Suprapubic skin (tissue), 4 donors: Measurements from ENCODE around the gene COL23A1. TPM values are rescaled to one million over a fixed set of nuclear protein-coding genes. Genes with fewer than 3 reads are reported as not detected.

ENCODE experiments used
- DNase-seq, 2 donors: peaks; one replicate each; pipeline ENCODE4 v3.0.0-alpha.2; 2019; ENCODE audit warnings: low spot score in 2 of 2
- H3K27ac ChIP-seq: fragments of 200-600 bp; sonication (generic); one replicate; pipeline ENCODE4 v1.5.1; 2019
- H3K27me3 ChIP-seq: fragments of 200-600 bp; sonication (generic); one replicate; pipeline ENCODE4 v1.5.1; 2019
- H3K36me3 ChIP-seq: fragments of 200-600 bp; sonication (generic); one replicate; pipeline ENCODE4 v1.5.1; 2019
- H3K4me1 ChIP-seq: fragments of 200-600 bp; sonication (generic); one replicate; pipeline ENCODE4 v1.5.1; 2019
- H3K4me3 ChIP-seq: fragments of 200-600 bp; sonication (generic); one replicate; pipeline ENCODE4 v1.5.1; 2019; ENCODE audit warnings: mild to moderate bottlenecking
- H3K9me3 ChIP-seq: fragments of 200-600 bp; sonication (generic); one replicate; pipeline ENCODE4 v1.5.1; 2019
- CTCF ChIP-seq, 2 donors: fragments of 200-600 bp in 1 of 2; fragments of 450-650 bp in 1 of 2; sonication (generic) in 1 of 2; IDR thresholded peaks; one replicate each; pipeline ENCODE4 v1.5.1; 2016 to 2019; ENCODE audit warnings: antibody characterized with exemption in 2 of 2, mild to moderate bottlenecking in 1 of 2, moderate library complexity in 1 of 2
- EP300 ChIP-seq: sonication (generic); formaldehyde crosslinking; IDR thresholded peaks from one replicate; pipeline ENCODE4 v1.6.1; 2017; ENCODE audit warnings: antibody characterized with exemption
- POLR2A ChIP-seq, 2 donors: fragments of 450-650 bp; IDR thresholded peaks; one replicate each; pipeline ENCODE4 v1.6.1; 2017; ENCODE audit warnings: antibody characterized with exemption in 2 of 2, mild to moderate bottlenecking in 2 of 2, moderate library complexity in 2 of 2
- POLR2AphosphoS5 ChIP-seq, 3 donors: sonication (generic); formaldehyde crosslinking; IDR thresholded peaks; one replicate each; pipeline ENCODE4 v1.6.1; 2017; ENCODE audit warnings: antibody characterized with exemption in 3 of 3
- WGBS: methylation state at CpG from one replicate; pipeline ENCODE4 v1.1.5; 2018; 5-methylcytosine and 5-hydroxymethylcytosine counted together
- total RNA-seq, 4 donors: library from RNA; depleted of rRNA; stranded (reverse); fragments of >200 nt; gene quantifications; one replicate each; pipeline ENCODE4 v1.1.0, GENCODE V29; 2016

Gene COL23A1
- total RNA-seq, 4 donors from 2014 or later: 1.6 to 4.4 (median 3.4) TPM

- 89% methylated on average over 14 of the region's 19 CpGs for WGBS
- no peaks in the 10 kb centered on the region for H3K36me3 ChIP-seq
- H3K4me1 ChIP-seq: peaks cover 7% of the 10 kb centered on the region
- TF ChIP-seq EP300 (no peak), POLR2A (IDR thresholded peaks at IDR 0.05) (no peak), POLR2AphosphoS5 (IDR thresholded peaks at IDR 0.05) (no peak), CTCF (IDR thresholded peaks at IDR 0.05) (no peak)
- H3K27me3 ChIP-seq: peaks cover 17% of the 10 kb centered on the region
- no peaks in the 10 kb centered on the region for H3K9me3 ChIP-seq
- no peak overlapping the region for H3K4me3 ChIP-seq
- no peak overlapping the region for H3K27ac ChIP-seq
- peak in 1 of 2 donors; percentile 47 for DNase-seq
These were observed 228.3 kb downstream of the COL23A1 start for GRCh38 chr5:178361657-178362445.

- Histone ChIP-seq H3K36me3 (no peaks in the 10 kb centered on the region), H3K27ac (no peak overlapping the region), H3K4me3 (no peak overlapping the region), H3K27me3 (peaks cover 25% of the 10 kb centered on the region), H3K4me1 (peaks cover 16% of the 10 kb centered on the region), H3K9me3 (no peaks in the 10 kb centered on the region)
- TF ChIP-seq EP300 (no peak), POLR2AphosphoS5 (IDR thresholded peaks at IDR 0.05) (no peak), POLR2A (IDR thresholded peaks at IDR 0.05) (no peak), CTCF (IDR thresholded peaks at IDR 0.05) (no peak)
- WGBS: 84% methylated on average over 5 of the region's 5 CpGs
- DNase-seq: no peak
These were observed 229.3 kb downstream of the COL23A1 start for GRCh38 chr5:178360926-178361235.

DNA sequence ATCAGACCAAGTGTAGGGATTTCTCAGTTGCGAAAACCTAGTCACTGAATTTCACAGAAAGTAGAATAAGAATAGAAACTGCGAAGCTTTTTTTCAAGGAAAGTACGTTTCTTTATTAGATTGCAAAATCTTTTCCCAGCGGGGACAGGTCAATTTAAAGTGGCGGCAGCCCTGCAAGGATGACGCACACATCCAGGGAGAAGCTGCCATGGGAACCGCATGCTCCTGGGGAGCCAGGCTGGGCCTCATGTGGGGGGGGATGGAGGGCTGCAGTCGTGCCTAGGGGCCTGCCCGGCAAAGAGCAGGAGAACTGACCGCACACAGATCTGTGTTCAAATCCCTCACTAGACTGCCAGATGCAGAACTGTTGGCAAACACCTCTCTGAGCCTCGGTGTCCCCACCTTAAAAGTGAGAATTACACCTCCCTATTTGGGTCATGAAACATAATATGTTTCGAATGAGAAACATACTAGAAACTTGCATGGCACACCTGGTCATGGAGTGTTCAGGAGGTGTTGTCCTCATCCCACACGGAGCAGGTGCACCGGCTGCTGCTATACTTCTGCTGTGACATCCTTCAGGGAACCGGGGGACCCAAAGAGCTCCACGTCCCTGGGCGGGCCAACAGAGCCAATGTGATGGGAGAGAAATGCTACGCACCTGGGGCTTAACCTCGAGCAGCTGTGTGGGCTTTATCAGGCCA lies 229.8 kb downstream of the COL23A1 start:
- H3K4me3 ChIP-seq: no peak overlapping the region
- H3K4me1 ChIP-seq: peaks cover 17% of the 10 kb centered on the region
- TF ChIP-seq POLR2AphosphoS5 (IDR thresholded peaks at IDR 0.05) (no peak), CTCF (IDR thresholded peaks at IDR 0.05) (no peak), EP300 (no peak), POLR2A (IDR thresholded peaks at IDR 0.05) (no peak)
- no peak overlapping the region for H3K27ac ChIP-seq
- no peaks in the 10 kb centered on the region for H3K9me3 ChIP-seq
- no peak for DNase-seq
- H3K27me3 ChIP-seq: peaks cover 25% of the 10 kb centered on the region
- 84% methylated on average over 19 of the region's 19 CpGs for WGBS
- H3K36me3 ChIP-seq: no peaks in the 10 kb centered on the region

DNA sequence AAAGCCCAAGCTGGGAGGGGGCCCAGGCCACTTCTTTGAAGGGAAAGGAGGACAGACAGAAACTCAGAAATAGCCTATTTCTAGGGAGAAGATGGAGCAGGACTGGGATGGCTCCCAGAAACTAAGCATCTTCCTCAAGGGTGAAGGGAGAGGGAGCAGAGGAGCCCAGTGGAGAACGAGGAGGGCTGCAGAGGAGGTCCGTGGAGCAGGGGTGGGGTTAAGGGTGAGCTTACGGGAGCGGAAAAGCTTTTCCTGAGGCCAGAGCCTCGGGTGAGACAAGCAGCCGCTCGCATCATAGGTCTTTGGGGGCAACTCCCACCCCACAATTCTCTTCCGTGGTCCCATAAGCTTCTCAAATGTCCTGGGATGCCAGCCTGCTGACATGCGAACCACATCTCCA lies 230.5 kb downstream of the COL23A1 start:
- Histone ChIP-seq H3K27me3 (peaks cover 25% of the 10 kb centered on the region), H3K36me3 (no peaks in the 10 kb centered on the region), H3K27ac (no peak overlapping the region), H3K4me1 (peaks cover 17% of the 10 kb centered on the region), H3K4me3 (no peak overlapping the region), H3K9me3 (no peaks in the 10 kb centered on the region)
- TF ChIP-seq CTCF (IDR thresholded peaks at IDR 0.05) (no peak), EP300 (no peak), POLR2A (IDR thresholded peaks at IDR 0.05) (no peak), POLR2AphosphoS5 (IDR thresholded peaks at IDR 0.05) (no peak)
- 71% methylated on average over 9 of the region's 9 CpGs for WGBS
- DNase-seq: no peak

DNA sequence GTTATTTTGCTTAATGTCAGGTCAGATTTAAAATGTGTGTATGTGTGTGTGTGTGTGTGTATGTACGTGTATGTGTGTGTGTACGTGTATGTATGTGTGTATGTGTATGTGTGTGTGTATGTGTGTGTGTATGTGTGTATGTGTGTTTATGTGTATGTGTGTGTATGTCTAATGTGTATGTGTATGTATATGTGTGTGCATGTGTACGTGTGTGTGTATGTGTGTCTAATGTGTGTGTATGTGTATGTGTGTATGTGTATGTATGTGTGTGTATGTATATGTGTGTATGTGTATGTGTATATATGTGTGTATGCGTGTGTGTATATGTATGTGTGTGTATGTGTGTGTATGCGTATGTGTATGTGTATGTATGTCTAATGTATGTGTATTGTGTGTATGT lies 232.5 kb downstream of the COL23A1 start:
- WGBS: 66% methylated on average over 5 of the region's 5 CpGs
- no peak overlapping the region for H3K27ac ChIP-seq
- DNase-seq: no peak
- H3K27me3 ChIP-seq: peaks cover 28% of the 10 kb centered on the region
- H3K9me3 ChIP-seq: no peaks in the 10 kb centered on the region
- TF ChIP-seq POLR2AphosphoS5 (IDR thresholded peaks at IDR 0.05) (no peak), EP300 (no peak), CTCF (IDR thresholded peaks at IDR 0.05) (no peak), POLR2A (IDR thresholded peaks at IDR 0.05) (no peak)
- H3K4me3 ChIP-seq: no peak overlapping the region
- no peaks in the 10 kb centered on the region for H3K36me3 ChIP-seq
- H3K4me1 ChIP-seq: peaks cover 17% of the 10 kb centered on the region
